Smooth muscle cell (in vitro differentiated cells): ENCODE data around the gene PTPRD. TPM values are rescaled to one million over a fixed set of nuclear protein-coding genes. Genes with fewer than 3 reads are reported as not detected.

Experiments used
- DNase-seq: peaks from one replicate; lab custom pipeline; 2025; ENCODE audit not compliant: unreplicated experiment; lab: John Stamatoyannopoulos, UW
- H2AFZ ChIP-seq: fragments of 200-600 bp; sonication (generic); 2 replicates; pipeline ENCODE4 v1.6.0; 2016; ENCODE audit warnings: antibody characterized with exemption, low read depth, mild to moderate bottlenecking
- H3F3A ChIP-seq: fragments of 200-600 bp; sonication (generic); 2 replicates; pipeline ENCODE4 v1.6.0; 2017; ENCODE audit warnings: antibody characterized with exemption, low read depth
- H3K27ac ChIP-seq: fragments of 200-600 bp; sonication (generic); 2 replicates; pipeline ENCODE4 v1.5.1; 2016; ENCODE audit warnings: low read depth, mild to moderate bottlenecking
- H3K27me3 ChIP-seq: fragments of 200-600 bp; sonication (generic); 2 replicates; pipeline ENCODE4 v1.6.1; 2016; ENCODE audit warnings: low read depth, mild to moderate bottlenecking
- H3K36me3 ChIP-seq: fragments of 200-600 bp; sonication (generic); 2 replicates; pipeline ENCODE4 v1.5.1; 2016; ENCODE audit warnings: low read depth
- H3K4me1 ChIP-seq: fragments of 200-600 bp; sonication (generic); 2 replicates; pipeline ENCODE4 v1.5.1; 2016; ENCODE audit warnings: low read depth
- H3K4me2 ChIP-seq: fragments of 200-600 bp; sonication (generic); 2 replicates; pipeline ENCODE4 v1.6.0; 2016; ENCODE audit warnings: mild to moderate bottlenecking
- H3K4me3 ChIP-seq: fragments of 200-600 bp; sonication (generic); 2 replicates; pipeline ENCODE4 v1.5.1; 2016; ENCODE audit warnings: mild to moderate bottlenecking
- H3K79me2 ChIP-seq: fragments of 200-600 bp; sonication (generic); 2 replicates; pipeline ENCODE4 v1.6.0; 2016; ENCODE audit warnings: low read depth, mild to moderate bottlenecking
- H3K9ac ChIP-seq: fragments of 200-600 bp; sonication (generic); 2 replicates; pipeline ENCODE4 v1.6.0; 2016; ENCODE audit warnings: low read depth
- H3K9me3 ChIP-seq: fragments of 200-600 bp; sonication (generic); replicated peaks from 2 replicates; pipeline ENCODE4 v1.5.1; 2016; ENCODE audit warnings: low read depth
- H4K20me1 ChIP-seq: fragments of 200-600 bp; sonication (generic); 2 replicates; pipeline ENCODE4 v1.6.0; 2016; ENCODE audit warnings: low read depth
- WGBS: methylation state at CpG from one replicate; pipeline ENCODE4 v1.1.7; 2016; ENCODE audit warnings: low lambda C conversion rate; 5-methylcytosine and 5-hydroxymethylcytosine counted together
- polyA plus RNA-seq: library from polyadenylated mRNA; unstranded; fragments of >200 nt; fragmentation: Nextera tagmentation; extraction: Ambion mirVana; gene quantifications from 2 replicates; pipeline ENCODE4 v1.2.1, GENCODE V29; 2016
- total RNA-seq: library from RNA; depleted of rRNA; stranded (reverse); fragments of >200 nt; gene quantifications from 2 replicates; pipeline ENCODE4 v1.2.3, GENCODE V29; 2014
- TF ChIP-seq, protein P1 (sequence below): fragments of 200-600 bp; sonication (generic); IDR thresholded peaks from 2 replicates; pipeline ENCODE4 v1.5.1; 2017; ENCODE audit warnings: borderline replicate concordance, mild to moderate bottlenecking, antibody characterized with exemption; ENCODE audit not compliant: insufficient read depth, poor library complexity, severe bottlenecking

Gene PTPRD
- total and polyA plus RNA-seq, 2 experiments from 2014 or later: 6.5 to 61.0 TPM

DNA sequence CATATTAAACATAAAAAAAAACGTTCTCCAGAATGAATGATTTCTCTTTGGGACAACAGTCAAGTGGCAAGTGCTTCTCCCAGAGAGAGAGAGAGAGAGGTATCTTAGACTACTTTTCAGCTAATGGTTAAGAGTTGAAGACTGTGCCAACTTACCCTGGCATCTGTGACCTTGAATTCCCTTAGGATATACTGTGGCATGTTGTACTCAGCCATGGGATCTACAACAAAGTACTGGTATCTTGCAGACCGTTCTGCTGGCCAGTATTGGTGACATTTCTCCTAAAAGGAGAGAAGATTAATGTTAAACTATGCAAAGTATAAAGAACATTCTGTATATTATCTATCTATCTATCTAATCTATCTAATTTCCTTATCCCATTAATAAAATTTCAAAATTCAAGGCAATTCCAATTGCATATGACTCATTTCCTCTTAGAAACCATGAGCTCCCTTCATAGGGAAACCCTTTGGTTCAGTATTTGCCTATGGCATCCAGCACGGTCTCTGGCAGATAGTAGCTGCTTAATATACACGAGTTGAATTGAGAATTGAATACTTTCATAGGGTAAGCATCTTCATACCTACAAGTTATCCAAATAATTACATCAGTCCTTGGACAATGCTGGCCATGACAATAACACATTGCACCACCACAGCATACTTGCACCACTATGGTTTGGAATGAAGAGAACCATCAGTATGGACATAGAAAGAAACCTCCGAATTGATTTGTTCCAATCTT lies 2273.9 kb downstream of the PTPRD start:
- Histone ChIP-seq H3K27me3 (no peaks in the 10 kb centered on the region), H3F3A (no peaks in the 10 kb centered on the region), H3K36me3 (no peaks in the 10 kb centered on the region), H3K27ac (no peak overlapping the region), H3K4me2 (no peak overlapping the region), H3K9ac (no peak overlapping the region), H3K4me3 (no peak overlapping the region), H2AFZ (no peak overlapping the region), H3K4me1 (no peaks in the 10 kb centered on the region), H4K20me1 (no peaks in the 10 kb centered on the region), H3K9me3 (no peaks in the 10 kb centered on the region), H3K79me2 (no peaks in the 10 kb centered on the region)
- DNase-seq: no peak
- 95% methylated on average over 5 of the region's 5 CpGs for WGBS
- TF ChIP-seq, protein P1, sequence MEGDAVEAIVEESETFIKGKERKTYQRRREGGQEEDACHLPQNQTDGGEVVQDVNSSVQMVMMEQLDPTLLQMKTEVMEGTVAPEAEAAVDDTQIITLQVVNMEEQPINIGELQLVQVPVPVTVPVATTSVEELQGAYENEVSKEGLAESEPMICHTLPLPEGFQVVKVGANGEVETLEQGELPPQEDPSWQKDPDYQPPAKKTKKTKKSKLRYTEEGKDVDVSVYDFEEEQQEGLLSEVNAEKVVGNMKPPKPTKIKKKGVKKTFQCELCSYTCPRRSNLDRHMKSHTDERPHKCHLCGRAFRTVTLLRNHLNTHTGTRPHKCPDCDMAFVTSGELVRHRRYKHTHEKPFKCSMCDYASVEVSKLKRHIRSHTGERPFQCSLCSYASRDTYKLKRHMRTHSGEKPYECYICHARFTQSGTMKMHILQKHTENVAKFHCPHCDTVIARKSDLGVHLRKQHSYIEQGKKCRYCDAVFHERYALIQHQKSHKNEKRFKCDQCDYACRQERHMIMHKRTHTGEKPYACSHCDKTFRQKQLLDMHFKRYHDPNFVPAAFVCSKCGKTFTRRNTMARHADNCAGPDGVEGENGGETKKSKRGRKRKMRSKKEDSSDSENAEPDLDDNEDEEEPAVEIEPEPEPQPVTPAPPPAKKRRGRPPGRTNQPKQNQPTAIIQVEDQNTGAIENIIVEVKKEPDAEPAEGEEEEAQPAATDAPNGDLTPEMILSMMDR: no peak

DNA sequence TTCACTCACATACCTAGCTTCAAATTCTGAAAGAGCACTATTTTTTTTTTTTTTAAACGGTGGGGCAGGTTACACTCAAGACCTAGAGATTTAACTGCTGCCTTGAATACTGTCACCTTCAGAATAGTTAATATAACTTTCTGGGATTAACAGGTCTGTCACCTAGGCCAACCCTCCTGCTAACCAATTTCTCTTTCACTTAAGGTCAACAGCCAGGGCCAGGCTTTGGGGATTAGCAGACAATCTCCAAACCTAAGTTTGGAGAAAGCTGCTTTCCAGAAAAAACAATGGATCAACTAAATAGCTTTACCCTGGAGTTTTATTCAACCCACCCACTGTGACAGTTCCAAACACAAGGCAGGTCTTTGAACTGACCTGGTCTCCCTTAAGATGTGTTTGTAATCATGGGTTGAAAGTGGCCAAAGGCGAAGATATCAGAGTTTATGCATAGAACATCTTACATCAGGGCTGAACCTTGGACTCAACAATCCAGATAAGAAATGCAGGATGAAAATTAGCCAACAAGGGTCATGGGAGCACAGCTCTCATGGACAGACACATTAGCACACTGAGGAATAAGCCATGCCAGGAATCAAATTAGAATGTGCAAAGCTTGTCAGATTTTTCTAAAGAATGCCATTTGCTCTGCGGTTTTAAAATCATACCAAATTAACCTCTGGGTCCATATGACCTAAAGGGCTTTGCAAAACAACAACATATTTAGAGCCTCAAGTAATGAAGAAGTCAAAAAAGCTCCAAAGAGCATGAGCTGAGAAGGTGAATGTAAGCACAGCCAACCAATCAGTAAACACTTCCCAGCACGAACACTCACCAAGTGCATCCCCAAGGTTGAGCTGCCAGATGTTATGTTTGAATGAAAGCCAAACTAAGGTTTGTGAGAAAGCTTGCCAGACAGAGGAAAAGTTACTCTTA lies 2274.7 kb downstream of the PTPRD start:
- TF ChIP-seq, protein P1: no peak
- H4K20me1 ChIP-seq: no peaks in the 10 kb centered on the region
- no peaks in the 10 kb centered on the region for H3K4me1 ChIP-seq
- H3K9me3 ChIP-seq: no peaks in the 10 kb centered on the region
- H3K27me3 ChIP-seq: no peaks in the 10 kb centered on the region
- WGBS: 93% methylated on average over 4 of the region's 4 CpGs
- no peak for DNase-seq
- no peaks in the 10 kb centered on the region for H3K79me2 ChIP-seq
- no peak overlapping the region for H3K27ac ChIP-seq
- H2AFZ ChIP-seq: no peak overlapping the region
- no peak overlapping the region for H3K9ac ChIP-seq
- H3K4me3 ChIP-seq: no peak overlapping the region
- H3F3A ChIP-seq: no peaks in the 10 kb centered on the region
- H3K4me2 ChIP-seq: no peak overlapping the region
- H3K36me3 ChIP-seq: no peaks in the 10 kb centered on the region

DNA sequence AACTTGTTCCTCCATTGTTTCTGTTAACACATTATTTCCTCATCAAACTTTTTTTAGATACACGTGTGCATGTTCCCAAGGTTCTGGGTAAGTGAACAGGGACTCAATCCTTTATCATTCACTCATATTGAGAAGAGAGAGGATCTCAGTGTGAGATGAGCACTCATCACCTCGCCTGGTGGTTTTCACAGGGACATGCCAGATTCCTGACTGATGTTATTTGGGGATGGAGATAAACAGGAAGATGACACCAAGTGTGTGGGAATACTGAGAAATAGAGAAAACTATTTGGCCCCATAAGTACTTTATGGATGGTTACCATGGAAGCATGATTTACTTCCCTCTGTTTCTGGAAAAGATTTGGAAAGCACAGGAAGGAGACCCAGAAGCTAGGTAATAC lies 2279.9 kb downstream of the PTPRD start:
- Histone ChIP-seq H3K27ac (peak overlapping the region; percentile 34), H4K20me1 (no peaks in the 10 kb centered on the region), H3K9me3 (no peaks in the 10 kb centered on the region), H2AFZ (no peak overlapping the region), H3K4me3 (no peak overlapping the region), H3K4me2 (peak overlapping the region; percentile 23), H3K36me3 (no peaks in the 10 kb centered on the region), H3K79me2 (no peaks in the 10 kb centered on the region), H3F3A (no peaks in the 10 kb centered on the region), H3K9ac (no peak overlapping the region), H3K4me1 (no peaks in the 10 kb centered on the region), H3K27me3 (no peaks in the 10 kb centered on the region)
- TF ChIP-seq, protein P1: no peak
- WGBS: 67% methylated on average over 2 of the region's 2 CpGs
- no peak for DNase-seq
